H9 (cell line): ENCODE measurements around the gene SLC46A1. TPM values are rescaled to one million over a fixed set of nuclear protein-coding genes. Genes with fewer than 3 reads are reported as not detected.
A peak's percentile ranks its signal among the peaks of the same experiment; 100 is the strongest.

ENCODE experiments used
- DNase-seq: peaks from one replicate; pipeline ENCODE4 v3.0.0-alpha.2; 2017
- H2AFZ ChIP-seq: one replicate; pipeline ENCODE4 v1.6.1; 2013; ENCODE audit warnings: mild to moderate bottlenecking, low read length, control low read depth, moderate library complexity
- H2AK5ac ChIP-seq: 2 replicates; pipeline ENCODE4 v1.6.1; 2013; ENCODE audit warnings: low read length, control low read depth, mixed read lengths; ENCODE audit not compliant: insufficient read length
- H2BK120ac ChIP-seq: one replicate; pipeline ENCODE4 v1.6.1; 2013; ENCODE audit warnings: low read depth, mild to moderate bottlenecking, low read length, control low read depth, inconsistent platforms; ENCODE audit not compliant: poor library complexity, severe bottlenecking
- H2BK12ac ChIP-seq: 2 replicates; pipeline ENCODE4 v1.6.1; 2013; ENCODE audit warnings: low read length, control low read depth, mixed read lengths, low read depth; ENCODE audit not compliant: insufficient read length
- H2BK15ac ChIP-seq: 2 replicates; pipeline ENCODE4 v1.6.1; 2013; ENCODE audit warnings: low read depth, low read length, control low read depth
- H2BK20ac ChIP-seq: one replicate; pipeline ENCODE4 v1.6.1; 2013; ENCODE audit warnings: low read depth, mild to moderate bottlenecking, low read length, control low read depth, inconsistent platforms; ENCODE audit not compliant: poor library complexity, severe bottlenecking
- H2BK5ac ChIP-seq: 2 replicates; pipeline ENCODE4 v1.6.1; 2013; ENCODE audit warnings: low read length, control low read depth, mixed read lengths; ENCODE audit not compliant: insufficient read length
- H3K14ac ChIP-seq: 2 replicates; pipeline ENCODE4 v1.6.1; 2013; ENCODE audit warnings: low read length, control low read depth; ENCODE audit not compliant: insufficient read depth
- H3K18ac ChIP-seq: 2 replicates; pipeline ENCODE4 v1.6.1; 2013; ENCODE audit warnings: low read depth, mild to moderate bottlenecking, mixed read lengths, low read length, control low read depth; ENCODE audit not compliant: insufficient read length
- H3K23ac ChIP-seq: 2 replicates; pipeline ENCODE4 v1.6.1; 2013; ENCODE audit warnings: low read length, control low read depth, mixed read lengths, low read depth; ENCODE audit not compliant: insufficient read length
- H3K23me2 ChIP-seq: 2 replicates; pipeline ENCODE4 v1.6.1; 2013; ENCODE audit warnings: low read depth, mild to moderate bottlenecking, mixed read lengths, low read length, control low read depth; ENCODE audit not compliant: insufficient read length, poor library complexity, severe bottlenecking
- H3K27ac ChIP-seq: 2 replicates; pipeline ENCODE4 v1.5.1; 2013; ENCODE audit warnings: low read length, control low read depth, mixed read lengths, low read depth; ENCODE audit not compliant: insufficient read length
- H3K27me3 ChIP-seq: 2 replicates; pipeline ENCODE4 v1.6.1; 2013; ENCODE audit warnings: low read length, control low read depth, inconsistent platforms; ENCODE audit not compliant: insufficient read depth
- H3K4ac ChIP-seq: 2 replicates; pipeline ENCODE4 v1.6.1; 2013; ENCODE audit warnings: low read depth, mild to moderate bottlenecking, control low read depth, inconsistent platforms, low read length, moderate library complexity
- H3K4me1 ChIP-seq: 2 replicates; pipeline ENCODE4 v1.6.1; 2013; ENCODE audit warnings: low read length, control low read depth, inconsistent platforms; ENCODE audit not compliant: insufficient read depth
- H3K4me2 ChIP-seq: 2 replicates; pipeline ENCODE4 v1.6.1; 2013; ENCODE audit warnings: low read length, control low read depth, mixed read lengths; ENCODE audit not compliant: insufficient read length, insufficient read depth
- H3K56ac ChIP-seq: 2 replicates; pipeline ENCODE4 v1.6.1; 2013; ENCODE audit warnings: low read depth, mild to moderate bottlenecking, mixed read lengths, low read length, control low read depth; ENCODE audit not compliant: insufficient read length
- H3K79me1 ChIP-seq: 2 replicates; pipeline ENCODE4 v1.6.1; 2013; ENCODE audit warnings: low read depth, mild to moderate bottlenecking, moderate library complexity, low read length, control low read depth, inconsistent platforms; ENCODE audit not compliant: insufficient read depth, poor library complexity, severe bottlenecking
- H3K79me2 ChIP-seq: 2 replicates; pipeline ENCODE4 v1.6.1; 2013; ENCODE audit warnings: low read length, control low read depth, inconsistent platforms; ENCODE audit not compliant: insufficient read depth
- H3K9ac ChIP-seq: 2 replicates; pipeline ENCODE4 v1.6.1; 2013; ENCODE audit warnings: low read length, control low read depth, mixed read lengths; ENCODE audit not compliant: insufficient read length; ENCODE audit errors: extremely low read depth
- H3K9me3 ChIP-seq: one replicate; pipeline ENCODE4 v1.6.1; 2013; ENCODE audit warnings: low read depth, low read length, inconsistent platforms; ENCODE audit not compliant: control insufficient read depth
- H3T11ph ChIP-seq: one replicate; pipeline ENCODE4 v1.6.1; 2013; ENCODE audit warnings: mild to moderate bottlenecking, low read length, control low read depth, inconsistent platforms
- H4K20me1 ChIP-seq: one replicate; pipeline ENCODE4 v1.6.1; 2013; ENCODE audit not compliant: control insufficient read depth, insufficient read length, insufficient read depth
- H4K5ac ChIP-seq: 2 replicates; pipeline ENCODE4 v1.6.1; 2013; ENCODE audit warnings: low read depth, mild to moderate bottlenecking, mixed read lengths, low read length, control low read depth; ENCODE audit not compliant: insufficient read length
- H4K8ac ChIP-seq: replicated peaks from 2 replicates; pipeline ENCODE4 v1.6.1; 2013; ENCODE audit warnings: low read length, control low read depth, mixed read lengths, low read depth; ENCODE audit not compliant: insufficient read length
- H4K91ac ChIP-seq: 2 replicates; pipeline ENCODE4 v1.6.1; 2013; ENCODE audit warnings: low read depth, mild to moderate bottlenecking, moderate library complexity, mixed read lengths, low read length, control low read depth; ENCODE audit not compliant: insufficient read length
- H3K27ac Mint-ChIP-seq, 3 experiments: 2 replicates in 2 of 3; 3 replicates in 1 of 3; pipeline ENCODE4 v1.8.0; 2020 to 2021; ENCODE audit warnings: mixed read lengths in 3 of 3, mild to moderate bottlenecking in 1 of 3, moderate library complexity in 1 of 3
- H3K27me3 Mint-ChIP-seq: 2 replicates; pipeline ENCODE4 v1.8.0; 2021; ENCODE audit warnings: low read depth, mild to moderate bottlenecking, moderate library complexity, mixed read lengths
- H3K36me3 Mint-ChIP-seq, 3 experiments: 2 replicates in 2 of 3; 3 replicates in 1 of 3; pipeline ENCODE4 v1.8.0; 2020 to 2021; ENCODE audit warnings: low read depth in 3 of 3, mixed read lengths in 3 of 3; ENCODE audit not compliant: insufficient read depth in 1 of 3
- H3K4me1 Mint-ChIP-seq, 2 experiments: 2 replicates each; pipeline ENCODE4 v1.8.0; 2020; ENCODE audit warnings: mixed read lengths in 2 of 2
- H3K4me3 Mint-ChIP-seq, 2 experiments: 2 replicates in 1 of 2; 3 replicates in 1 of 2; pipeline ENCODE4 v1.8.0; 2020 to 2021; ENCODE audit warnings: mild to moderate bottlenecking in 2 of 2, mixed read lengths in 2 of 2, moderate library complexity in 1 of 2
- H3K9me3 Mint-ChIP-seq, 2 experiments: 2 replicates in 1 of 2; 3 replicates in 1 of 2; pipeline ENCODE4 v1.8.0; 2020; ENCODE audit warnings: mild to moderate bottlenecking in 2 of 2, mixed read lengths in 2 of 2, moderate library complexity in 1 of 2
- WGBS: extraction: QIAGEN DNeasy Blood & Tissue Kit; methylation state at CpG from one replicate; pipeline ENCODE4 v1.1.7; 2013; ENCODE audit warnings: missing lambda C conversion rate, low lambda C conversion rate, mixed read lengths; ENCODE audit not compliant: insufficient read length; ENCODE audit errors: extremely low coverage; 5-methylcytosine and 5-hydroxymethylcytosine counted together
- total RNA-seq: library from RNA; stranded (reverse); gene quantifications from 2 replicates; pipeline ENCODE4 v1.2.1, GENCODE V29; 2021
- TF ChIP-seq, protein P1 (sequence below): fragments of 200-600 bp; sonication (generic); conservative IDR thresholded peaks from 3 replicates; pipeline ENCODE4 v1.8.0; 2021; ENCODE audit warnings: antibody characterized with exemption, mild to moderate bottlenecking

SLC46A1 gene
- total RNA-seq, 1 experiment from 2014 or later: 8.7 TPM

DNA sequence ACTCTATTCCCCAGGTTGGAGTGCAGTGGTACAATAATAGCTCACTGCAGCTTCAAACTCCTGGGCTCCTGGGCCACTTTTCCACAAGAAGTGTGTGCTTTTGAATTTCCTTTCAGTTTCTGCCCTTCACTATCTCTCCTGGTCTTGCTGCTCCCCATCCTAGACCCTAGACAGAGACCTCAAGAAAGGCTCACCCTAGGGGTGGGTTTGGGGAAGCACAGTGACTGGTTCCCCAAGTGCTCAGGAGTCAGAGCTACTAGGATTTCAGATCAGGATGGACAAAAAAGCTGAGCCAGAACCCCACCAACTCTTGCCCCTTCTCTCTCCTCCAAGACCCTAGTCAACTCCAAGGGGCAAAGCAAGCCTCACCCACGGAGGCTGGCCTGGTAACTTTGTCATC is 39.4 kb downstream of the SLC46A1 start:
- Histone ChIP-seq H2BK120ac (no peak overlapping the region), H2BK15ac (no peak overlapping the region), H3K14ac (no peak overlapping the region), H3K27me3 (no peaks in the 10 kb centered on the region), H3K4me2 (no peak overlapping the region), H3K9me3 (no peaks in the 10 kb centered on the region), H3T11ph (no peak overlapping the region), H3K27ac (no peak overlapping the region), H3K23me2 (peaks cover 1% of the 10 kb centered on the region), H4K91ac (no peak overlapping the region), H4K20me1 (no peaks in the 10 kb centered on the region), H3K4ac (no peak overlapping the region), H2BK12ac (no peak overlapping the region), H2BK5ac (no peak overlapping the region), H4K5ac (no peak overlapping the region), H2AFZ (no peak overlapping the region), H3K79me2 (no peaks in the 10 kb centered on the region), H3K56ac (no peak overlapping the region), H4K8ac (no peak overlapping the region), H3K4me1 (no peaks in the 10 kb centered on the region), H3K9ac (no peak overlapping the region), H3K18ac (no peak overlapping the region), H3K79me1 (no peaks in the 10 kb centered on the region), H2BK20ac (no peak overlapping the region), H3K23ac (no peak overlapping the region), H2AK5ac (no peak overlapping the region)
- peaks cover 14 to 18% of the 10 kb centered on the region in 2 experiments for H3K4me1 Mint-ChIP-seq
- no peaks in the 10 kb centered on the region; a peak in 1 of 5 replicates for H3K9me3 Mint-ChIP-seq
- peaks cover 2 to 6% (median 5%) of the 10 kb centered on the region in 3 experiments; a peak in 5 of 7 replicates for H3K36me3 Mint-ChIP-seq
- peak; percentile 34 for DNase-seq
- TF ChIP-seq, protein P1, sequence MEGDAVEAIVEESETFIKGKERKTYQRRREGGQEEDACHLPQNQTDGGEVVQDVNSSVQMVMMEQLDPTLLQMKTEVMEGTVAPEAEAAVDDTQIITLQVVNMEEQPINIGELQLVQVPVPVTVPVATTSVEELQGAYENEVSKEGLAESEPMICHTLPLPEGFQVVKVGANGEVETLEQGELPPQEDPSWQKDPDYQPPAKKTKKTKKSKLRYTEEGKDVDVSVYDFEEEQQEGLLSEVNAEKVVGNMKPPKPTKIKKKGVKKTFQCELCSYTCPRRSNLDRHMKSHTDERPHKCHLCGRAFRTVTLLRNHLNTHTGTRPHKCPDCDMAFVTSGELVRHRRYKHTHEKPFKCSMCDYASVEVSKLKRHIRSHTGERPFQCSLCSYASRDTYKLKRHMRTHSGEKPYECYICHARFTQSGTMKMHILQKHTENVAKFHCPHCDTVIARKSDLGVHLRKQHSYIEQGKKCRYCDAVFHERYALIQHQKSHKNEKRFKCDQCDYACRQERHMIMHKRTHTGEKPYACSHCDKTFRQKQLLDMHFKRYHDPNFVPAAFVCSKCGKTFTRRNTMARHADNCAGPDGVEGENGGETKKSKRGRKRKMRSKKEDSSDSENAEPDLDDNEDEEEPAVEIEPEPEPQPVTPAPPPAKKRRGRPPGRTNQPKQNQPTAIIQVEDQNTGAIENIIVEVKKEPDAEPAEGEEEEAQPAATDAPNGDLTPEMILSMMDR: peak; percentile 45
- no peak overlapping the region for H3K27ac Mint-ChIP-seq
- no peak overlapping the region for H3K4me3 Mint-ChIP-seq
- WGBS: no CpG with 5 or more reads among the region's 1 CpG
- peaks cover 1% of the 10 kb centered on the region for H3K27me3 Mint-ChIP-seq
